G401.6 (cell line): ENCODE results near the gene RAMP1.
"Not testable (repeated sequence)": the region's sequence is repeated elsewhere in the genome, so short reads cannot be mapped to it uniquely, and the experiment has no call there.

Experiments
- FAIRE-seq: peaks from 2 replicates; lab custom pipeline; 2012; peaks lifted over from hg19 to GRCh38; lab: Jason Lieb, UNC

RAMP1 gene

GRCh38 chr2:237863689-237864443 lies 4.4 kb downstream of the RAMP1 start:
- FAIRE-seq = no peak

GRCh38 chr2:237864444-237864931 lies 5.1 kb downstream of the RAMP1 start:
- FAIRE-seq = no peak

GRCh38 chr2:237864940-237865622 lies 5.7 kb downstream of the RAMP1 start:
- no peak for FAIRE-seq

DNA sequence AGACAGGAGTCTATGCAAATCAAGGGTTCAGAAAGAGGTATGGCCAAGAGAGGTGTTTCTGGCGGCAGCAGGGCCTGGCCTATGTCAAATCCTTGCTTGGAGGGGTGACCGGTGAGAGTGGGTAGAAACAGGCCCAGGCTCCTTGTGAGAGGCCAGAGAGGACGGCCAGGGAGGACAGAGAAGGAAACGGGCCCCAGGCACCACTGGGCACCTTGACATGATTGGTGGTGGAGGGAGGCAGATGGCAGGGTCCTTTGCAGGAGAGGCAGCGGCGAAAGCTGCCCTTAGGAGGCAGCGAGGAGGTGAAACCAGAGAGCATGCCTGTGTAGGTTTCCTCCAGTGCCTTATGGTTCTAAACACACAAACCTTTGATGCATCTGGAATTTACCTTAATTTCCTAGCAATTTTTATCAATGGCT lies 6.2 kb downstream of the RAMP1 start:
- no peak for FAIRE-seq

GRCh38 chr2:237866101-237866621 lies 6.7 kb downstream of the RAMP1 start:
- FAIRE-seq = no peak

- FAIRE-seq = no peak
Observed at GRCh38 chr2:237867465-237867864, 8.0 kb downstream of the RAMP1 start.

- FAIRE-seq = not testable (repeated sequence)
Observed at GRCh38 chr2:237868074-237868473, 8.7 kb downstream of the RAMP1 start.

- FAIRE-seq = no peak
Observed at GRCh38 chr2:237868631-237869342, 9.4 kb downstream of the RAMP1 start.

GRCh38 chr2:237869343-237870102 lies 10.1 kb downstream of the RAMP1 start:
- no peak for FAIRE-seq

GRCh38 chr2:237870126-237870525 lies 10.7 kb downstream of the RAMP1 start:
- no peak for FAIRE-seq

DNA sequence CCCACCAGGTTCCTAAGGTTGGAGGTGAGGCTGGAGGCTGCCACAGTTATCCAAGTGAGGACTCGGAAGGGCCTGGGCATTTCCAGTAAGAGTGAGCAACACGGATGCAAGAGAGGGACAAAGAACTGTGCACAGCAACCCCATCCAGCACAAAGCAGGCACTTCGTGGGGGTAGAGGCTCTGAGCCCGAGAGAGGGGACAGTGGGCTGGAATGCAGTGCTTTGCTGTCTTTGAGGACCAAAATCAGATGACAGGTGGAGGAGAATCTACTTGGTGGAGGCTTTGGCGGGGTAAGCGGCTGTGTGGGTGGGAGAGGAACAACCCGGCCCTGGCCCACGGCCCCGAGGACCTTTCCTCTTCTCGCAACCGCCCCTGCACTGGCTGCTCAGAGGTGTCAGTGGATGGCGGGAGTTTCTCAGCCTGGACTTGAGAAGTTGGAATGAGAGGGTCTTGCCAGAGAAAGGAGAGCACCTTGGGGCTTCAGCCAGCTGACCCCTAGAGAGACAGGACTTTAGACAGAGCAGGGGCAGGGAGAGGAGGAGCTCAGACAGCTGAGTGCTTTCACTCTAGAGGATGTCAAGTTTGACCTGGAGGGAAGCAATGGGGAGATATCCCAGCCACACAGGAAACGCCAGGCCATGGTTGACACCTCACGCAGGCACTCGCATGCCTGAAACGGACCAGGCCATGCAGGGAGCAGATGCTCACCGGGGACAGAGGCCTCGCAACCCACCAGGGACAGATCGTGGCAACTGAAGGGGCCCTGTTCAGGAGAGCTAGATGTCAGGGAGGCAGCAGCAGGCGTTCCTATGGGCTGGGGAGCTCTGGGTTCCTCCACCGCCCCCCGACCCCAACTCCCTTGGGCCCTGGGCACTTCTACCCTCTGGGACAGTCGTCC lies 11.6 kb downstream of the RAMP1 start:
- no peak for FAIRE-seq

DNA sequence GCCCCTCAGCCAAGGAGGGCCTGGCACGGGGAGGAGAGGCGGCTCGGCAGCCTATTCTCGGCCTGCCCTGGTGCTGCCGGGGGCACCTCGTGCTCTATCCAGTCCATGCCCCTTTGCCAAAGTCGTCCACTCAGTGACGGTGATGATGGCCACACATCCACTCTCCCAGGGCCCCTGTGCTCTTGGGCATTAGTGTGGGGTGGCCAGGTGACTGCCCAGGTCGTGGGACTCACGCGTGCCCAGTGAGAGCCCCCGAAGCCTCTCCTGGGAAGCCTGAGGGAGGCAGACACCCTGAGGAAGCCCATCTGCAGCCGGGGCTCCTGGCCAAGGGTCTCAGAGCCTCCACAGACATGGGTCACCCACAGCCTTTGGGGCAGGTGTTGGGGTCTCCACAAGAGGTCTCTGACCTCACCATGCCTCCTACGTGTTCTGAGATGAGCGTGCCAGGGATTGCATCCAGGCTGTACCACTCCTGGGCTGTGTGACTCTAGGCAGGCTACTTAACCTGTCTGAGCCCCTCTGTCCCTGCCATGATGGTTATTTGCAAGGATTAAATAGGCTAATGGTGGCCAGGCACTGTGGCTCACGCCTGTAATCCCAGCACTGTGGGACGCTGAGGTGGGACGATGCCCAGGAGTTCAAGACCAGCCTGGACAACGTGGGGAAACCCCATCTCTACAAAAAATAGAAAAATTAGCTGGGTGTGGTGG lies 12.9 kb downstream of the RAMP1 start:
- FAIRE-seq = no peak

GRCh38 chr2:237873421-237873831 lies 14.0 kb downstream of the RAMP1 start:
- no peak for FAIRE-seq

DNA sequence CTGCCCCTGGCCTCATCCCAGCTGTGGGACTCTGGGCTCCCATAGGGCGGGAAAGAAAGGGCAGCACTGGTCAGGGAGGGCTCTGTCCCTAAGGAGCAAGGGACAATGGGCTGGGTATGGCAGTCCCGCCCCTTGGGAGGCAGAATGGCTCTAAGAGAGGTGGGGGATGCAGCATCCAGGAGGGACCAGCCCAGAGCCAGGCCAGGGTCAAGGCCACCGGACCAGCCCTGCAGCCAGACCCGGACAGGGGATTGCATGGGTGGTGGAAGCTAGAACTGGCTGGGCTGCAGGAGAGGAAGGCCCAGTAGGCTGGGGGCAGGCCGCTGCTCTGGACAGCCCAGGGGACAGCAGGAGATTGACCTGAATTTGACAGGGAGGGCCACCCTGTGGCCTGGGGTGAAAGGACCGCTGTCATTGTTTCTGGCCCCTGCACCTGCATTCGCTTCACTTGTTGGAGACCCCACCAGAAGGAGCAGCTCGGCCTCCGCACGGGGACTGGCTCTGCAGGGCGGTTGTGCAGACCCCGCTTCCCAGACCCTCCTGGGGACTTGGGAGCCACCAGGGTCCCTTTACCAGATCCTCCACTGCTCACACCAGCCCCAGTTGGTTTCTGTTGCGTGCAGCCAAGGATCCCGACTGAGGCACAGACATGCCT lies 14.6 kb downstream of the RAMP1 start:
- FAIRE-seq = no peak

GRCh38 chr2:237874585-237875161 lies 15.2 kb downstream of the RAMP1 start:
- no peak for FAIRE-seq

DNA sequence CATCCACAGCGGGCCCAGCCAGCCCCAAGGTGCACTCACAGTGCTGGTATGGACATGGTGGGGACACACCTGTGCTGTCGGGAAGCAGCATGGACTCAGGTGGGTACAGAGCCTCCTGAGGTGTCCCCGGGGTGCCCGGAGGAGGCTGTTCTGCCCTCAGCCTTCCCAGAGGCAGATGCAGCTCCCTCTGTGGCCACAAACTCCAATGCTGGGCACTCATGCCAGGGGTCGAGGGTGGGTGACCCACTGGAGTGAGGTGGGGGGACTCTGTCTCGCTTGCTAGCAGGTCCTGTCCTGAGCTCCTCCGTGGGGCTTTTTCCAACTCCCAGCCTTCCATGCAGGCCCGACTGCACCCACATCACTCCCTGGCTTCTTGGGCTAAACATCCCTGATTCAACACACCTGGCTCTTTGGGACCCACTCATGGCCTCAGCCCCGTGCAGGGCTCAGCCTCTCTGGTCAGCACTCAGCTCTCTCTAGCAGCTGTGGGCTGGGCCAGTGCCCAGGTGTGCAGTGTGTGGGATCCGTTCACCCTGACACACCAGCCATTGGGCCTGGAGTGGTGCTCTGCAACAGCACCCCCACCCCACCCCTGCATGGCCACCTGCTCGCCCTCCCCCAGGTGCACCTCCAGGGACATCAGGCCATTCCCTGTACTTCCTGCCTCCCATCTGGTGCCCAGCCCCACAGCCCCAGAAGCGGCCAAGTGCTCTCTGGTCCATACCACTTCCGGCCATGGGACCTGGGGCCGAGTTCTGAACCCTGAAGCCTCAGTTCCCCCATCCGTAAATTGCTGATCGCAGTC lies 16.0 kb downstream of the RAMP1 start:
- no peak for FAIRE-seq

DNA sequence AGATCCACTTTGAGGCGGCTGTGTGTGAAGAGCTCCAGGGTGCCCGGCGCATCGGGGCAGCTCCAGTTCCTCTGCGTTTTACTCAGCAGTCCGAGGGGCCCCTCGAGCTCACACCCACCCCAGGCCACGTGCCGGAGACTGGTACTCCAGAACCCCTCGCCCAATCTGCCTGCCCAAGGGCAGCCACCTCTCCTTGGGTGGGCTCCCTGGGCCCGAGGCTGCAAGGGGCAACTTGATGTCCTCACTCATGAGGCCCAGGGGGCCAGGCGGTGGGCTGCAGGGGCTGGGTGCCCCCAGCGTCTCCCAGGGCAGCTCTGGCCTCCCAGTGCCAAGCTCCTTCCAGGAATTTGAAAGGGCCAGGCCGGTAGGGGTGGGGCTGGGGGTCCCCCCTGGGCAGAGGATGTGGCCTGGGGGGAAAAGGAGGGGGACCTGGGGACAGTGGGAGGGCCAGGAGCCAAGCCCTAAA lies 16.7 kb downstream of the RAMP1 start:
- no peak for FAIRE-seq

DNA sequence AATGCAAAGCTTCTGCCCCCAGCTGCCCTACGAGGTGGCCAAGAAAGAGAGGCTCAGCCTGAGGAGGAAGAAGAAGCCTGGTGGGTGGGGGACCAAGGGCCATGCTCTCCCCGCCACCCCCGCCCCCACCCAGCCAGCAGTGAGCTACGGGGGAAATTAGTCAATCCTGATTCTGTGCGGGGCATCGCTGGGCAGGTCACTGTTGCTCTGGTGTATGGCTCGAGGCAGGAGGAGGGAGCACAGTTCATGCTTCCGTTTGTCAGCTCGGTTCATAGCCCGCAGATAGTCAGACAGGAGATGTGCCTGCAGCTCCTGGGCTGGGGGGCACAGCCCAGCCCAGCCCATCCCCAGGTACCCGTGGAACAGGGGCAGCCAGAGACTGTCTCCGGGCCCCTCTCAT lies 17.1 kb downstream of the RAMP1 start:
- no peak for FAIRE-seq
